Mesendoderm (in vitro differentiated cells): ENCODE results near the gene ANXA2R.
A peak's percentile ranks its signal among the peaks of the same experiment; 100 is the strongest.

Experiments
- DNase-seq: peaks from one replicate; pipeline ENCODE4 v3.0.0; 2013
- H2AK5ac ChIP-seq: 2 replicates; pipeline ENCODE4 v1.6.1; 2013; ENCODE audit warnings: low read length, inconsistent platforms
- H2BK120ac ChIP-seq: 2 replicates; pipeline ENCODE4 v1.6.1; 2013; ENCODE audit warnings: low read depth, mild to moderate bottlenecking, low read length, moderate library complexity, mixed read lengths
- H2BK15ac ChIP-seq: replicated peaks from 2 replicates; pipeline ENCODE4 v1.6.1; 2013; ENCODE audit warnings: low read depth, mild to moderate bottlenecking, moderate library complexity
- H2BK5ac ChIP-seq: 2 replicates; pipeline ENCODE4 v1.6.1; 2013; ENCODE audit warnings: low read length, inconsistent platforms
- H3K18ac ChIP-seq: 2 replicates; pipeline ENCODE4 v1.6.1; 2013; ENCODE audit warnings: mild to moderate bottlenecking, low read length, mixed read lengths
- H3K23ac ChIP-seq: one replicate; pipeline ENCODE4 v1.6.1; 2013; ENCODE audit warnings: low read length
- H3K27ac ChIP-seq: 2 replicates; pipeline ENCODE4 v1.5.1; 2013; ENCODE audit warnings: low read depth, mild to moderate bottlenecking, inconsistent platforms, low read length, moderate library complexity
- H3K27me3 ChIP-seq: 2 replicates; pipeline ENCODE4 v1.6.1; 2013; ENCODE audit warnings: low read length, control low read depth, mild to moderate bottlenecking, inconsistent platforms; ENCODE audit not compliant: insufficient read depth, poor library complexity
- H3K36me3 ChIP-seq: 2 replicates; pipeline ENCODE4 v1.6.1; 2013; ENCODE audit warnings: low read length, inconsistent platforms; ENCODE audit not compliant: control insufficient read depth, insufficient read depth
- H3K4ac ChIP-seq: one replicate; pipeline ENCODE4 v1.6.1; 2013; ENCODE audit warnings: low read depth, mild to moderate bottlenecking, low read length, moderate library complexity
- H3K4me1 ChIP-seq: 2 replicates; pipeline ENCODE4 v1.6.1; 2013; ENCODE audit warnings: low read depth, low read length, inconsistent platforms; ENCODE audit not compliant: control insufficient read depth
- H3K4me2 ChIP-seq: 2 replicates; pipeline ENCODE4 v1.6.1; 2013; ENCODE audit warnings: low read length
- H3K4me3 ChIP-seq: 2 replicates; pipeline ENCODE4 v1.5.1; 2013; ENCODE audit warnings: mild to moderate bottlenecking, low read length
- H3K56ac ChIP-seq: one replicate; pipeline ENCODE4 v1.6.1; 2013; ENCODE audit warnings: low read length
- H3K79me1 ChIP-seq: 2 replicates; pipeline ENCODE4 v1.6.1; 2013; ENCODE audit warnings: low read length, inconsistent platforms
- H3K79me2 ChIP-seq: 2 replicates; pipeline ENCODE4 v1.6.1; 2013; ENCODE audit warnings: mild to moderate bottlenecking, low read length; ENCODE audit not compliant: control insufficient read depth, insufficient read depth
- H3K9ac ChIP-seq: 2 replicates; pipeline ENCODE4 v1.6.1; 2013; ENCODE audit warnings: low read length, inconsistent platforms
- H4K5ac ChIP-seq: one replicate; pipeline ENCODE4 v1.6.1; 2013; ENCODE audit warnings: low read length
- H4K8ac ChIP-seq: one replicate; pipeline ENCODE4 v1.6.1; 2013; ENCODE audit warnings: low read depth, mild to moderate bottlenecking, control low read depth, low read length, moderate library complexity
- WGBS: extraction: QIAGEN DNeasy Blood & Tissue Kit; methylation state at CpG from one replicate; pipeline ENCODE4 v1.1.7; 2013; ENCODE audit warnings: low lambda C conversion rate, missing lambda C conversion rate; ENCODE audit not compliant: insufficient coverage; ENCODE audit errors: extremely low coverage; 5-methylcytosine and 5-hydroxymethylcytosine counted together

ANXA2R gene

DNA sequence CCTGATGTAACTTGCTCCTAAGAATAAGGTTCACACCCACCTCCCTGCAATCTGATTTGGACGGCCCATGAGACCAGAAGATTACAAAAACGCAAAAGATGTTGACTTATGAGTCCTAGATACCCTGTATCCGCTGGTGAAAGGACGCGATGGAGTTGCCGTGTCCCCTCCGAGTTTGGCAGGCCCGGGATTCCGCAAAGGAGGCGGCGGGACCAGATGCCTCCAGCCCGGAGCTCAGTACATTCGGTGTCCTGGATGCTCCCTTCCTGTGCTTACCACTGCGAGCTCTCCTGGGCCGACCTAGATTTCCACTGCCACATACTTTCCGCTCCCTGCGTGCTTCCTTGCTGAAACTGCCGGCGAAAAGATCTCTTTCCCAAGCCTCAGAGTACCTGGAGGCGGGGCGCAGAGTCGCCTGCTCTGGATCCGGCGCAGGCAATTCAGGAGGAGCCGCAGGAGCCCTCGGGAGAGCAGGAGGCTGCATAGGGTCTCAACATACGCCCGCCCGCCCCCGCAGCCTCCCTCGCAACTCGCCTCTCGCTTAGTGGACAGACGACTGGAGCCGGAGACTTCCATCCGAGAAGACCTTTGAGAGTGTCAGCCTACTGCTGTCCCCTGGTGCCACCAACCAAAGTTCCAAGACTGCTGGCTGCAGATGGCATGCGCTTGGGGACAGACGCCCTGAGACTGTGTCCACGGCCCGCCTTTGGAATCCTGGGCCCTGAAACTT lies 39.8 kb downstream of the ANXA2R start:
- DNase-seq = peak; percentile 81
- H3K9ac ChIP-seq = peak overlapping the region; percentile 6
- H3K23ac ChIP-seq = no peak overlapping the region
- WGBS = no CpG with 5 or more reads among the region's 40 CpGs
- H3K56ac ChIP-seq = peak overlapping the region; percentile 89
- H2AK5ac ChIP-seq = no peak overlapping the region
- H3K18ac ChIP-seq = no peak overlapping the region
- peak overlapping the region; percentile 19 for H3K4me3 ChIP-seq
- no peak overlapping the region for H3K27ac ChIP-seq
- no peaks in the 10 kb centered on the region for H3K79me2 ChIP-seq
- no peak overlapping the region for H2BK5ac ChIP-seq
- no peak overlapping the region for H2BK15ac ChIP-seq
- no peaks in the 10 kb centered on the region for H3K36me3 ChIP-seq
- no peak overlapping the region for H2BK120ac ChIP-seq
- H3K4me1 ChIP-seq = peaks cover 2% of the 10 kb centered on the region
- no peak overlapping the region for H4K8ac ChIP-seq
- no peaks in the 10 kb centered on the region for H3K79me1 ChIP-seq
- no peak overlapping the region for H3K4ac ChIP-seq
- no peak overlapping the region for H4K5ac ChIP-seq
- H3K4me2 ChIP-seq = peak overlapping the region; percentile 75
- H3K27me3 ChIP-seq = no peaks in the 10 kb centered on the region

DNA sequence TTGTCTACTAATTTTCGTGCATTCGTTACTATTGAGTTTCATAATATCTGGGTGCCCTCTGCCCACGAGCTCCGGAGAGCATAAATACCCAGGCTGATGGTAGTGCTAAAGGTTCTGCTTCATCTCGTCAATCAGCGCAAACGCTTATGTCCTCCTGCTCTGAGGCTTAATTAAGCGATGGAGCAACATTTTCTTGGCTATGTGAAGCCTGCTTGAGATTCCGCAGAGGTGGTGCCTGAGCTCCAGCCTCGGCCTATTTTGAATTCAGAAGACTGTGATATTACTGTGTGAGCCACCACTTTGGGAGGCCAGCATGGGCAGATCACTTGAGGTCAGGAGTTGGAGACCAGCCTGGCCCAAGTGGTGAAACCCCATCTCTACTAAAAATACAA lies 44.8 kb downstream of the ANXA2R start:
- no peak overlapping the region for H4K5ac ChIP-seq
- H2BK120ac ChIP-seq = no peak overlapping the region
- H3K23ac ChIP-seq = no peak overlapping the region
- H3K56ac ChIP-seq = no peak overlapping the region
- no CpG with 5 or more reads among the region's 10 CpGs for WGBS
- no peak overlapping the region for H3K4me2 ChIP-seq
- no peak overlapping the region for H3K4me3 ChIP-seq
- H3K79me1 ChIP-seq = no peaks in the 10 kb centered on the region
- DNase-seq = no peak
- peak overlapping the region; percentile 50 for H3K4ac ChIP-seq
- no peak overlapping the region for H2BK5ac ChIP-seq
- H2BK15ac ChIP-seq = no peak overlapping the region
- no peak overlapping the region for H4K8ac ChIP-seq
- H3K4me1 ChIP-seq = no peaks in the 10 kb centered on the region
- no peak overlapping the region for H3K9ac ChIP-seq
- H3K36me3 ChIP-seq = no peaks in the 10 kb centered on the region
- no peaks in the 10 kb centered on the region for H3K79me2 ChIP-seq
- H3K18ac ChIP-seq = no peak overlapping the region
- H3K27ac ChIP-seq = no peak overlapping the region
- H2AK5ac ChIP-seq = no peak overlapping the region
- H3K27me3 ChIP-seq = peaks cover 10% of the 10 kb centered on the region

DNA sequence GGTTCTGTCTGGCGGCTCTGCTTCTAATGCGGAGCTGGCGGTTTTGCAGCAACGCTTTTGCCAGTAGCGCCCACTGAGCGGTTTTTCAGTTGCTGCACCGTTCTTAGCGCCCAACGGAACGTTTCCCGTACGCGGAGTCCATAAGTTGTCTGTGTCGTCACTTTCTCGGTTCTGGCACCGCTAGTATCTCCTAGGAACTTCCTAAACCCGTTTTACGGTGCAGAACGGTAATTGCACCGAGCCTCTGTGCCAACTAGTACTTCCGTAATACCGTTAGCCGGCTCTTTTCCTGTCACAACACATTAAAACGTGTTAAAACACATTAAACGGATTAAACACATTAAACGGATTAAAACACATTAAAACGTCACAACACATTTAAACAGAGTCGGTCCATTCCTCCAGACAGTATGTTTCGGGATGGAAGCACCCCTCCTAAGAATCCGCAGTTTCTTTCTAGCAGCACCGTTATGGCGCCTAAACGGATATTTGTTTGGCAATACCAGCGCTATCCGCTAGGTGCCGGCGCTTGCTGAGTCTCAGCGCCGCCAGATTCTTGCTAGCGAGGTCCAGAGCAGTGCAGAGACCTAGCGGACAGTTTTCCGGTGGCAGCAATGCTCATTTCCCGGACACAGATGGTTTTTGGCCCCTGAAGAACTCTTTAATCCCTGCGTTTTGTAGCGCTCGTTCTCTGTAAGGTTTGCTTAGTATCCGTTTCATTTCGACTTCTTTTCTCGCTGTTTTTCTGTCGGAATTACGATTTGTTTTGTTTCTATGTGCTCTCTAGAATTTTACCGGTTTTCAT lies 45.4 kb downstream of the ANXA2R start:
- peak overlapping the region; percentile 29 for H3K4me3 ChIP-seq
- H3K27ac ChIP-seq = no peak overlapping the region
- no peak overlapping the region for H3K23ac ChIP-seq
- no peak overlapping the region for H2BK15ac ChIP-seq
- no peaks in the 10 kb centered on the region for H3K79me2 ChIP-seq
- H3K4me2 ChIP-seq = peak overlapping the region; percentile 66
- no peak overlapping the region for H2AK5ac ChIP-seq
- H3K9ac ChIP-seq = peak overlapping the region; percentile 33
- no peak overlapping the region for H3K18ac ChIP-seq
- H4K5ac ChIP-seq = no peak overlapping the region
- H3K36me3 ChIP-seq = no peaks in the 10 kb centered on the region
- H3K4ac ChIP-seq = no peak overlapping the region
- H3K27me3 ChIP-seq = peaks cover 10% of the 10 kb centered on the region
- no peak overlapping the region for H2BK5ac ChIP-seq
- H2BK120ac ChIP-seq = no peak overlapping the region
- H3K4me1 ChIP-seq = no peaks in the 10 kb centered on the region
- H3K79me1 ChIP-seq = no peaks in the 10 kb centered on the region
- WGBS = no CpG with 5 or more reads among the region's 52 CpGs
- peak; percentile 92 for DNase-seq
- H4K8ac ChIP-seq = no peak overlapping the region
- peak overlapping the region; percentile 75 for H3K56ac ChIP-seq

DNA sequence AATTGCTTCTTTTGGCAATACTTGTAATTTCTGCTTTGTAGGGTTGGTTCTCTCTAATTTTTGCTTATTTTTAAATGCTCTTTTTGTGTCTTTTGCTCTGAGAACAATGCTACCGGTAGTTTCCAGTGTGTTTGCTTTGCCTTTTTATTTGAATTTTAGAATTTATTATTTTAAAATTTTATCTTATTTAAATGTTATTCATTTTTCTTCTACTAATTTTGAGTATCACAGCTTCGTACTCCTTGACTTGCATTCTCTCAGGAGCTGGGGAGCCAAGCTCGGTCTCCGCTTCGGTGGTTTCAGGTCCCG lies 45.9 kb downstream of the ANXA2R start:
- Histone ChIP-seq H3K79me1 (no peaks in the 10 kb centered on the region), H3K79me2 (no peaks in the 10 kb centered on the region), H3K4me1 (no peaks in the 10 kb centered on the region), H2BK5ac (no peak overlapping the region), H3K4ac (no peak overlapping the region), H3K27me3 (peaks cover 10% of the 10 kb centered on the region), H3K4me3 (no peak overlapping the region), H2BK15ac (no peak overlapping the region), H3K23ac (no peak overlapping the region), H4K8ac (no peak overlapping the region), H3K56ac (no peak overlapping the region), H3K9ac (no peak overlapping the region), H2BK120ac (no peak overlapping the region), H3K36me3 (no peaks in the 10 kb centered on the region), H4K5ac (no peak overlapping the region), H3K4me2 (no peak overlapping the region), H3K27ac (no peak overlapping the region), H3K18ac (no peak overlapping the region), H2AK5ac (no peak overlapping the region)
- no peak for DNase-seq
- WGBS = no CpG with 5 or more reads among the region's 6 CpGs

DNA sequence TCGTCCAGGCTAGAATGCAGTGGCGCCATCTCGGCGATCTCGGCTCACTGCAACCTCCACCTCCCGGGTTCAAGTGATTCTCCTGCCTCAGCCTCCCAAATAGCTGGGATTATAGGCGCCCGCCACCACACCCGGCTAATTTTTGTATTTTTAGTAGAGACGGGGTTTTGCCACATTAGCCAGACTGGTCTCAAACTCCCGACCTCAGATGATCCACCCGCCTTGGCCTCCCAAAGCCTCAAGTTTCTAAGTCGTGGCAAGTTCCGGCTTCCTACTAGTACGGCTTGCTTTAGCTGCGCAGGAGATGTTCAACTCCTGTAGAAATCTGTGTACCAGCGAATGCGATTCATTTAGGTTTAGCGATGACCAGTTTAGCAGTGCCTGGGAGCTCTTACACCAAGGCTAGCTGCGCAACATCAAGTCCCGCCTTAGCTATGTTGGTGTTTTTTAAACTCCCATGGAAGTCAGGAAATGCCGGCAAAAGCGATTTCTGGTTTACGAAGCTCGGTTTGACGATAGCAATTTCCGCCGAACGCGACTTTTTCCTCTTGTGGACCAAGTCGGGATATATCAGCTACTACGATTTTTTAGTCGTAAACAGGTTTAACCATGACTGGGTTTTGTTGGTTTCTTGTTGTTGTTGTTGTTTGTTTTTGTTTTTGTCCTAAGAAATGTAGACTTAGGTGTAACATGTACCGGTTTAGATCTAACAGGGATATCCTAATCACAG lies 46.4 kb downstream of the ANXA2R start:
- no peak overlapping the region for H4K5ac ChIP-seq
- H3K4me2 ChIP-seq = peak overlapping the region; percentile 9
- no peak overlapping the region for H4K8ac ChIP-seq
- H3K4me1 ChIP-seq = no peaks in the 10 kb centered on the region
- no peak overlapping the region for H2BK5ac ChIP-seq
- no peaks in the 10 kb centered on the region for H3K79me1 ChIP-seq
- no peak overlapping the region for H3K9ac ChIP-seq
- H3K4me3 ChIP-seq = no peak overlapping the region
- H3K23ac ChIP-seq = no peak overlapping the region
- no peak overlapping the region for H3K18ac ChIP-seq
- H3K4ac ChIP-seq = peak overlapping the region; percentile 22
- no CpG with 5 or more reads among the region's 34 CpGs for WGBS
- no peak overlapping the region for H2AK5ac ChIP-seq
- H3K56ac ChIP-seq = peak overlapping the region; percentile 6
- DNase-seq = no peak
- no peak overlapping the region for H3K27ac ChIP-seq
- peaks cover 10% of the 10 kb centered on the region for H3K27me3 ChIP-seq
- no peaks in the 10 kb centered on the region for H3K79me2 ChIP-seq
- H2BK120ac ChIP-seq = no peak overlapping the region
- no peak overlapping the region for H2BK15ac ChIP-seq
- no peaks in the 10 kb centered on the region for H3K36me3 ChIP-seq
